Ishikawa (cell line): ENCODE measurements around the gene SLFN14.

Experiments
- FOXM1 ChIP-seq: IDR thresholded peaks from 2 replicates; pipeline ENCODE4 v1.6.1; 2012; ENCODE audit warnings: low read depth, borderline replicate concordance
- YY1 ChIP-seq: IDR thresholded peaks from 2 replicates; pipeline ENCODE4 v1.6.1; 2012; ENCODE audit warnings: low read depth
- TF ChIP-seq, protein P1 (sequence below): IDR thresholded peaks from 2 replicates; pipeline ENCODE4 v1.6.1; 2012
- TF ChIP-seq, protein P2 (sequence below): IDR thresholded peaks from 2 replicates; pipeline ENCODE4 v1.6.1; 2012

DNA sequence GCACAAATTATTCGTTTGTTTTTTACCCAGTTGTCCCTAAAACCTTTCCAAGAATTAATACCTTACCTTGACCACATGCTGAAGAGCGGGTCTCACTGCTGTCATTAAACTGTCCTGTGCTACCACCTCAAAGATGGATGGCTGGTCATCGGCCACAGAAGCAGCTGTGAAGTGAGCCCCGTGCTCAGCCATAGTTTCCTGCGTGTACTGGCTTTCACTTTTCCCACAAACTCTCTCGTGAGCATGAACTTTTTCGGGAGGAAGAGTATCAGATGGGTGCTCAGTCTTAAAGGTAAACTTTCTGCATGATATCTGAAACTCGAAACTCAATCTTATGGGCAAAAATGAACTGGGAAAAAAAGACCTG is 17.2 kb upstream of the SLFN14 start:
- TF ChIP-seq FOXM1 (no peak), YY1 (no peak)
- TF ChIP-seq, protein P1, sequence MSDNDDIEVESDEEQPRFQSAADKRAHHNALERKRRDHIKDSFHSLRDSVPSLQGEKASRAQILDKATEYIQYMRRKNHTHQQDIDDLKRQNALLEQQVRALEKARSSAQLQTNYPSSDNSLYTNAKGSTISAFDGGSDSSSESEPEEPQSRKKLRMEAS: no peak
- TF ChIP-seq, protein P2, sequence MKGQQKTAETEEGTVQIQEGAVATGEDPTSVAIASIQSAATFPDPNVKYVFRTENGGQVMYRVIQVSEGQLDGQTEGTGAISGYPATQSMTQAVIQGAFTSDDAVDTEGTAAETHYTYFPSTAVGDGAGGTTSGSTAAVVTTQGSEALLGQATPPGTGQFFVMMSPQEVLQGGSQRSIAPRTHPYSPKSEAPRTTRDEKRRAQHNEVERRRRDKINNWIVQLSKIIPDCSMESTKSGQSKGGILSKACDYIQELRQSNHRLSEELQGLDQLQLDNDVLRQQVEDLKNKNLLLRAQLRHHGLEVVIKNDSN: no peak
